ENCODE measurements around the gene KDM4E.
A peak's percentile ranks its signal among the peaks of the same experiment; 100 is the strongest.

The KDM4E gene

DNA sequence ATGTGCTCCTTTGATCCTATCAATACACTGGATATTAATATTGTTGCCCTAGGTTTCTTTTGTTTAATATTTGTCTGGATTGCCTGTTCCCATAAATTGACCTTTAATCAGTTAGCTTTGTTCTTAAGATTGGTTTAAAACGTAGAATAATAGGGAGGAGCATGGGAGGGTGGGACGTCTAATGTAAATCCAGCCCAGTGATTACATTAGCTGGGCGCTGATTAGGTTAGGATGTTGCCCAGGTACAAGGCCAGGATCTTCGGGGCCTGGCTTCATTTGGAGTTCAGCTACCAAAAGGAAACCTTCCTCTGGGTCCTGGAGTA is 41.6 kb downstream of the KDM4E start, which contains the start of gene SRSF8:
Gene SRSF8, plus strand, starts transcription at position 204 of the 323 bp plus-strand sequence. CDS start 308 bp downstream, outside the sequence.
- H3K9me3 Mint-ChIP-seq = no peaks in the 10 kb centered on the region
- H3K4me3 Mint-ChIP-seq = peak within 1 kb of the TSS; percentile 97 to 99
- ATAC-seq (replicated peaks) (peak; percentile 53 to 59), DNase-seq (no peak)
- H3K27ac Mint-ChIP-seq = peak within 1 kb of the TSS; percentile 97
- H3K36me3 Mint-ChIP-seq = peaks cover 8 to 14% of the 10 kb centered on the region in 2 donors
- peaks cover 12 to 29% of the 10 kb centered on the region in 2 donors for H3K4me1 Mint-ChIP-seq
- H3K27me3 Mint-ChIP-seq = no peaks in the 10 kb centered on the region

DNA sequence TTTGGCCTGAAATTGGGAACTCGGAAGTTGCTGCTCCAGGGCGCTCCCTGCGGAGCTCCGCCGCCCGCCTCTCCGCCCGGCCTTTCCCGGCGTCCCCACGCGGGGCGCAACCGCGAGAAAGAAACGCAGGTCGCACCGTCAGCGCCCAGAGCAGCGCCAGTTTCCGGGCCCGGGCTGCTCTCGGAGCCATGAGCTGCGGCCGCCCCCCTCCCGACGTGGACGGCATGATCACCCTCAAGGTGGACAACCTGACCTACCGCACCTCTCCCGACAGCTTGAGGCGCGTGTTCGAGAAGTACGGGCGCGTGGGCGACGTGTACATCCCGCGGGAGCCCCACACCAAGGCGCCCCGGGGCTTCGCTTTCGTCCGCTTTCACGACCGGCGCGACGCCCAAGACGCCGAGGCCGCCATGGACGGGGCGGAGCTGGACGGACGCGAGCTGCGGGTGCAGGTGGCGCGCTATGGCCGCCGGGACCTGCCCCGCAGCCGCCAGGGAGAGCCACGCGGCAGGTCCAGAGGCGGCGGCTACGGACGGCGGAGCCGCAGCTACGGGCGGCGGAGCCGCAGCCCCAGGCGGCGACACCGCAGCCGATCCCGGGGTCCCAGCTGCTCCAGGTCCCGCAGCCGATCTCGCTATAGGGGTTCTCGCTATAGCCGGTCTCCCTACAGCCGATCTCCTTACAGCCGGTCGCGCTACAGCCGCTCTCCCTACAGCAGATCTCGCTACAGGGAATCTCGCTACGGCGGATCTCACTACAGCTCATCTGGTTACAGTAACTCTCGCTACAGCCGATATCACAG is 42.2 kb downstream of the KDM4E start:
- Mint-ChIP-seq H3K9me3 (no peaks in the 10 kb centered on the region), H3K36me3 (peaks cover 8 to 14% of the 10 kb centered on the region in 2 donors), H3K4me3 (peak overlapping the region; percentile 97 to 99), H3K27ac (peak overlapping the region; percentile 97), H3K27me3 (no peaks in the 10 kb centered on the region), H3K4me1 (peaks cover 12 to 29% of the 10 kb centered on the region in 2 donors)
- DNase-seq = peak; percentile 70
- ATAC-seq (replicated peaks) = peak; percentile 73 to 76

DNA sequence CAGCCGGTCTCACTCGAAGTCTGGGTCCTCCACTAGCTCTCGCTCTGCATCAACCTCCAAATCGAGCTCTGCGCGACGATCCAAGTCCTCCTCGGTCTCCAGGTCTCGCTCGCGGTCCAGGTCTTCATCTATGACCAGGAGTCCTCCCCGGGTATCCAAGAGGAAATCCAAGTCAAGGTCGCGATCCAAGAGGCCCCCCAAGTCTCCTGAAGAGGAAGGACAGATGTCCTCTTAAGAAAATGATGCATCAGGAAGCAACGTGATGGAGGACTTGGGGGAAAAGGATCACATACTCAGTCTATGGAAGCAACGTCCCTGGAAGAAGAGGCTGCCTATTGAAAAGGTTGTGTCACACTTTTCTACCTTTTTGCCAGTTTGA is 42.8 kb downstream of the KDM4E start:
- DNase-seq (no peak), ATAC-seq (replicated peaks) (no peak)
- H3K4me1 Mint-ChIP-seq = peaks cover 14 to 33% of the 10 kb centered on the region in 2 donors
- H3K4me3 Mint-ChIP-seq = peak overlapping the region; percentile 97 to 99
- no peaks in the 10 kb centered on the region for H3K27me3 Mint-ChIP-seq
- peaks cover 8 to 18% of the 10 kb centered on the region in 2 donors for H3K36me3 Mint-ChIP-seq
- peak overlapping the region; percentile 96 for H3K27ac Mint-ChIP-seq
- H3K9me3 Mint-ChIP-seq = no peaks in the 10 kb centered on the region

DNA sequence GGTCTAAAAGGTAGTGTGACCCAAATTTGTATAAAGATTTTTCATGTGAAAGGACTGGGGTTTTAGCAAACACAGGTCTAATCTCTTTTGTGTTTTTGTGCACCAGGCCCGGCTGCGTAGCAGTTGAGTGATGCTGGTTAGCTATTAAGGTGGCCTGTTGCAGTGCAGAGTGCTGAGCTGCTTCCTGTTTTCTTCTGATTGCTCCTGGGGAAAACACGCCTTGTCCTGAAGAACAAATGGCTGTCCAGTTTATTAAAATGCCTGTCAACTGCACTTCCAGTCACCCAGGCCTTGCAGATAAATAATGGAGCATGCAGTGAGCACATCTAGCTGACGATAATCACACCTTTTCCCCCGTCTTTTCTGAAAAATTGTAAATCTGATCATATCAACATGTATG is 43.5 kb downstream of the KDM4E start:
- H3K36me3 Mint-ChIP-seq = peaks cover 10 to 21% of the 10 kb centered on the region in 2 donors
- peak overlapping the region; percentile 96 for H3K27ac Mint-ChIP-seq
- DNase-seq = peak; percentile 66
- no peaks in the 10 kb centered on the region for H3K9me3 Mint-ChIP-seq
- no peaks in the 10 kb centered on the region for H3K27me3 Mint-ChIP-seq
- peak; percentile 75 to 78 for ATAC-seq (replicated peaks)
- peaks cover 17 to 36% of the 10 kb centered on the region in 2 donors for H3K4me1 Mint-ChIP-seq
- H3K4me3 Mint-ChIP-seq = peak overlapping the region; percentile 97 to 99

DNA sequence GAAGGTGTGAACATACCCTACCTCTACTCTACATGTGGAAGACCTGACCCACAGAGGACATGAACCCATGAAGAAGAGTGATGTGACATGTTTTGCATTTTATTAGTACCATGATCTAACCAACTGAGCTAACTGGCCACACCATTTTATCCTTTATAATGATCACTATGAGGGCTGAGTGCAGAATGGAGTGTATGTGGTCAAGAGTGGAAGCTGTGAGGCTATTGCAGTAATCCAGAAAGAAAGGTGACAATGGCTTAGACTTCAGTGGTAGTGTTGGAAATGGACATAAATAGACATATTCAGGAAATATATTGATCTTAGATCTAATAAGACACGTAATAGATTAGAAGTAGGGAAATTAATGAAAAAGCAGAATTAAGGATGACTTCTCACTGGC is 45.4 kb downstream of the KDM4E start:
- ATAC-seq (replicated peaks) (no peak), DNase-seq (no peak)
- H3K27me3 Mint-ChIP-seq = no peaks in the 10 kb centered on the region
- no peaks in the 10 kb centered on the region for H3K9me3 Mint-ChIP-seq
- H3K4me1 Mint-ChIP-seq = peaks cover 17 to 36% of the 10 kb centered on the region in 2 donors
- peak overlapping the region; percentile 26 for H3K27ac Mint-ChIP-seq
- H3K36me3 Mint-ChIP-seq = peaks cover 10 to 21% of the 10 kb centered on the region in 2 donors
- peak overlapping the region in 1 of 2 donors; percentile 20 for H3K4me3 Mint-ChIP-seq

DNA sequence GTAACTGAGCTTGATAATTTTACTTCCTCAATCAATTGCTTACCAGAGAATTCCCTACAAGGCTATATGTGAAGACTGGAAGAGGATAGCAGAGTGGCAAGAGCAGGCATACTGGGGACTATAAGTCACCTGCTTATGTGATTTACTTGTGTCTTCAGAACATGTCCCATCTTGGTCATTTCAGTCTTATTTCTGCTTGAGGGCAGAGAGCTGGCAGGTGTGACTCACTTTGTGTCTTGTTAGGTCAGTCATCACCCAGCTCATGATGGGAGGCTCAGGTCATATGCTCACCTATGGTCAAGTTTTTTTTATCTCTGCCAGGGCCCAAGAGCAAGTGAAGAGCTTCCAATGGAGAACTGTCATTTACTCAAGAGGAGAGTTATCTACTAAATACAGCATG is 47.9 kb downstream of the KDM4E start:
- DNase-seq (no peak), ATAC-seq (replicated peaks) (no peak)
- H3K4me1 Mint-ChIP-seq = peaks cover 16 to 39% of the 10 kb centered on the region in 2 donors
- H3K27me3 Mint-ChIP-seq = no peaks in the 10 kb centered on the region
- no peaks in the 10 kb centered on the region for H3K9me3 Mint-ChIP-seq
- no peak overlapping the region for H3K4me3 Mint-ChIP-seq
- H3K27ac Mint-ChIP-seq = peak overlapping the region; percentile 7
- peaks cover 10 to 21% of the 10 kb centered on the region in 2 donors for H3K36me3 Mint-ChIP-seq

DNA sequence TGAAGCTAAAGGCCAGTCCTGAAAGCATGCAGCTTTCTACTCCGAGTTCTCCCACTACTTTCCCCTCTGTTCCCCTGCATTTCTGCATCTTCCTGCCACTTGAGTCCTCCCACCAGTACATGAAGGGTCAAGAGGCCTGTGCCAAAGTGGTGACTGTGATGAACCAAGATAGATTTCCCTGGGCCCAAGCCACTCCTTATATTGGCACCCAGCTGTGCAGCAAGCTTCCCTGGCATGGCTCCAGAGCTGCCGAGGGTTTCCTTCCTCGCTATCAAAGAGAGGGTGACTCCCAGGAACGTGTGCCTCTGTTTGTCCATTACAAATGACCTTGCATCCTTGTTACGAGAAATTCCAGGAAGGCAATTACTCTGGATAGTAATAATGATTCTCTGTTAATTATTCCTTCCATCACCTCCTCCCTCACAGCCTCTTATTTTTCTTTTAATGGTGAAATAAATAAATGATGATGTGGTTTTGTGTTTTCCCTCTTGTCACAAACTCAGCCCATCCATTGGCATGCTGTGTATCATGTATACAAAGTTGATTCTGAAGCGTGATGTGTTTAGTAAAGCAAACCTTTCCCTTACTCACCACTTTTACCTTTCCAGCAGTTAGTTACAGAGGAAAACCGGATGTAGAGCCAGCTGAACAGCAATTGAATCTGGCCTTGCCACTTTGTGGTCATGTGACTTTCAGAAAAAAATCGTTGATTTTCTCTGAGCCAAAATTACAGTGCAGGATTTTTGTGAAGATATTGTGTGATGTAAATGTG is 49.9 kb downstream of the KDM4E start:
- no peak for DNase-seq
- H3K4me1 Mint-ChIP-seq = peaks cover 14 to 29% of the 10 kb centered on the region in 2 donors
- H3K9me3 Mint-ChIP-seq = no peaks in the 10 kb centered on the region
- ATAC-seq (replicated peaks) = no peak
- no peak overlapping the region for H3K27ac Mint-ChIP-seq
- peaks cover 8 to 14% of the 10 kb centered on the region in 2 donors for H3K36me3 Mint-ChIP-seq
- H3K27me3 Mint-ChIP-seq = no peaks in the 10 kb centered on the region
- H3K4me3 Mint-ChIP-seq = no peak overlapping the region

DNA sequence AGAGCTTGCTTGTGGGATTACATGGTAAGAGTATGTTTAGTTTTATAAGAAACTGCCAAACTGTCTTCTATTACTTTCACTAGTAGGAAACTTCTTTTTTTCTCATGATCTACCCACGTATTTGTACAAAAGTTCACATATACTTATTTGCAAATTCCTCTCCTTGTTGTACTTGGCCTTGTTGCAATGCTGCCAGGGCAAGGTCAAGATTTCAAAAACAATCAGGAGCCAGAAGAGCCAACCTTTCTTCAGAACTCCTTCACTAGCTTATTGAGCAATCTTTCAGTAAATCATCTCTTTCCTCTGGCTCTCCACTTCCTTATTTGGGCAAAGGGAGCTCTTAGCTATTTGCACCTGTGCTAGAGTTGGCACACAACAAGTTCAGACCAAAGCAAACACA is 51.4 kb downstream of the KDM4E start:
- H3K27ac Mint-ChIP-seq = no peak overlapping the region
- peaks cover 8 to 18% of the 10 kb centered on the region in 2 donors for H3K4me1 Mint-ChIP-seq
- ATAC-seq (replicated peaks) (peak; percentile 46 to 58), DNase-seq (no peak)
- peaks cover 2 to 7% of the 10 kb centered on the region in 2 donors for H3K36me3 Mint-ChIP-seq
- H3K27me3 Mint-ChIP-seq = no peaks in the 10 kb centered on the region
- H3K9me3 Mint-ChIP-seq = no peaks in the 10 kb centered on the region
- no peak overlapping the region for H3K4me3 Mint-ChIP-seq

DNA sequence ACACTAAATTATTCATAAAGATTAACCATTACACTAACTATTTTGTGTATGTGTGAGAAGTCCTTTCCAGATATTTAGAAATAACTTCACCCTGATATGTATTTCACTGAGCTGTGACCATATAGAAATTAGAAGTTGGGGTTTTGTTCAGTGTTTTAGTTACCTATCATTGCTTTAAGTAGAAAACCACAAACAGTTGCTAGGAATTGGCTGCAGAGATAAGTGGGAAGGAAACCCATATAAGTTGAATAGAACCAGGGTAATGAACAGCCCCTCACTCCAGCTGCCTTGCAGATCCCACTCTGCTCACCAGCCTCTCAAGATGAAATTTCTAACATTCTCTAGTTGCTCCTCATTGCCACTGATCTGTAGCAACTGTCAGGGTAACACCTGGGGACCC is 51.9 kb downstream of the KDM4E start:
- no peak overlapping the region for H3K27ac Mint-ChIP-seq
- no peak for DNase-seq
- H3K36me3 Mint-ChIP-seq = peaks cover 2 to 7% of the 10 kb centered on the region in 2 donors
- no peak for ATAC-seq (replicated peaks)
- H3K27me3 Mint-ChIP-seq = no peaks in the 10 kb centered on the region
- H3K4me3 Mint-ChIP-seq = no peak overlapping the region
- H3K4me1 Mint-ChIP-seq = peaks cover 8 to 18% of the 10 kb centered on the region in 2 donors
- H3K9me3 Mint-ChIP-seq = no peaks in the 10 kb centered on the region

Data from stimulated activated naive B cell treated with anti-CD40 and anti-IgM and Interleukin-4, amounts not matched to agents 10 μg/mL and 1 μg/mL and 100 μg/mL, for 72 hours (primary cell).